Aorta (tissue), 5 donors: Measurements from ENCODE around the gene ACSS3. TPM values are rescaled to one million over a fixed set of nuclear protein-coding genes. Genes with fewer than 3 reads are reported as not detected.

Experiments
- ATAC-seq: fragments of 200-7000 bp; cut with Tn5 transposase; one replicate; pipeline ENCODE4 v1.9.1; 2022; ENCODE audit warnings: moderate library complexity; ENCODE audit not compliant: low FRiP score
- DNase-seq, 2 donors: peaks; one replicate each; pipeline ENCODE4 v3.0.0-alpha.2; 2020
- H3K27ac ChIP-seq, 2 donors: one replicate each; pipeline ENCODE4 v1.5.1; 2013; ENCODE audit warnings: low read length in 2 of 2, mild to moderate bottlenecking in 2 of 2, moderate library complexity in 2 of 2, control low read depth in 1 of 2, inconsistent platforms in 1 of 2, low read depth in 1 of 2
- H3K27me3 ChIP-seq, 2 donors: one replicate each; pipeline ENCODE4 v1.6.1; 2013; ENCODE audit warnings: control low read depth in 1 of 2, low read length in 1 of 2, mild to moderate bottlenecking in 1 of 2, moderate library complexity in 1 of 2; ENCODE audit not compliant: insufficient read depth in 2 of 2, control insufficient read depth in 1 of 2
- H3K36me3 ChIP-seq, 2 donors: one replicate each; pipeline ENCODE4 v1.6.1; 2013; ENCODE audit warnings: control low read depth in 1 of 2, low read length in 1 of 2, mild to moderate bottlenecking in 1 of 2; ENCODE audit not compliant: insufficient read depth in 2 of 2, control insufficient read depth in 1 of 2
- H3K4me1 ChIP-seq, 2 donors: one replicate each; pipeline ENCODE4 v1.6.1; 2013; ENCODE audit warnings: low read length in 2 of 2, control low read depth in 1 of 2, mild to moderate bottlenecking in 1 of 2, moderate library complexity in 1 of 2; ENCODE audit not compliant: insufficient read depth in 2 of 2, control insufficient read depth in 1 of 2
- H3K4me3 ChIP-seq, 2 donors: one replicate each; pipeline ENCODE4 v1.5.1; 2013; ENCODE audit warnings: low read length in 2 of 2, control low read depth in 1 of 2, mild to moderate bottlenecking in 1 of 2
- H3K9me3 ChIP-seq: one replicate; pipeline ENCODE4 v1.6.1; 2013; ENCODE audit warnings: mild to moderate bottlenecking, low read length; ENCODE audit not compliant: control insufficient read depth
- WGBS, 2 donors: extraction: QIAGEN DNeasy Blood & Tissue Kit; methylation state at CpG; one replicate each; pipeline ENCODE4 v1.1.7; 2013; 5-methylcytosine and 5-hydroxymethylcytosine counted together
- intact Hi-C, 2 donors: fragments of 100-400 bp; cut with DNase I; formaldehyde crosslinking; loops; one replicate each; pipeline versions ENCODE4 v1.14.2 to v1.15.0; 2022
- microRNA-seq, 2 donors: library from miRNA; unstranded; fragments of <30 nt; microRNA quantifications; one replicate each; pipeline ENCODE4 v1.2.0, GENCODE V29; 2020
- polyA plus RNA-seq, 2 donors: library from polyadenylated mRNA; stranded (reverse); fragments of 200-250 nt; gene quantifications; one replicate each; pipeline ENCODE4 v1.2.3, GENCODE V29; 2013
- total RNA-seq, 2 donors: library from RNA; stranded (reverse); fragmentation: NEBNext Ultra II Directional; extraction: Animal tissue kit (Norgen Biotek cat#: 25700); gene quantifications; one replicate each; pipeline ENCODE4 v1.2.1, GENCODE V29; 2021
- donor health status: healthy with polysubstance abuse.
- donor health status: Bipolar disorder and iron deficiency.
- donor health status: DM: no; HTN: no; CAD: no.
- donor health status: DM: no; HTN: no; CAD: no.
- donor health status: DM: yes; HTN: yes; CAD: no.

ACSS3 gene
- total and polyA plus RNA-seq, 4 donors: 6.4 to 24.6 (median 14.3) TPM

- intact Hi-C loops: no loop called here
- Histone ChIP-seq H3K36me3 (no peaks in the 10 kb centered on the region), H3K4me1 (no peaks in the 10 kb centered on the region), H3K27me3 (no peaks in the 10 kb centered on the region), H3K27ac (no peak overlapping the region), H3K9me3 (no peaks in the 10 kb centered on the region), H3K4me3 (no peak overlapping the region)
- ATAC-seq (no peak), DNase-seq (no peak)
- 79 to 87% methylated on average over 2 of the region's 2 CpGs for WGBS, 2 donors
Measured at GRCh38 chr12:81296556-81297305, 218.9 kb downstream of the ACSS3 start.

- Histone ChIP-seq H3K4me1 (no peaks in the 10 kb centered on the region), H3K27ac (no peak overlapping the region), H3K27me3 (no peaks in the 10 kb centered on the region), H3K9me3 (no peaks in the 10 kb centered on the region), H3K36me3 (no peaks in the 10 kb centered on the region), H3K4me3 (no peak overlapping the region)
- intact Hi-C loops: no loop called here
- 79 to 84% methylated on average over 3 of the region's 3 CpGs for WGBS, 2 donors
- DNase-seq (no peak), ATAC-seq (no peak)
Measured at GRCh38 chr12:81297601-81298000, 219.7 kb downstream of the ACSS3 start.

- ATAC-seq: no peak
- H3K4me1 ChIP-seq: no peaks in the 10 kb centered on the region
- no peaks in the 10 kb centered on the region for H3K27me3 ChIP-seq
- intact Hi-C loops: no loop called here
- WGBS, 2 donors: 49 to 52% methylated on average over 2 of the region's 2 CpGs
- no peak for DNase-seq
- no peak overlapping the region for H3K27ac ChIP-seq
- no peak overlapping the region for H3K4me3 ChIP-seq
- no peaks in the 10 kb centered on the region for H3K9me3 ChIP-seq
- no peaks in the 10 kb centered on the region for H3K36me3 ChIP-seq
Measured at GRCh38 chr12:81300454-81300853, 222.6 kb downstream of the ACSS3 start.

- Histone ChIP-seq H3K4me1 (no peaks in the 10 kb centered on the region), H3K9me3 (no peaks in the 10 kb centered on the region), H3K36me3 (no peaks in the 10 kb centered on the region), H3K27ac (no peak overlapping the region), H3K4me3 (no peak overlapping the region), H3K27me3 (no peaks in the 10 kb centered on the region)
- no peak for ATAC-seq
- WGBS, 2 donors: 91 to 93% methylated on average over 3 of the region's 3 CpGs
- DNase-seq: no peak
- intact Hi-C loops: no loop called here
Measured at GRCh38 chr12:81303935-81304334, 226.1 kb downstream of the ACSS3 start.

Small RNA genes lying within 50 kb of the gene (microRNA-seq; reads per million reads assigned to microRNA genes)
- gene MIR4699: 0 to 0.60 reads per million in 2 donors

Other genes with a start within 250 kb of the ACSS3 start
- gene LIN7A, start 140.1 kb upstream of the ACSS3 start, total RNA-seq: 1 to 10 TPM; 5.7 to 5.8 TPM
- gene LIN7A, start 140.1 kb upstream of the ACSS3 start, polyA plus RNA-seq: 1 to 10 TPM in 1 of 2 donors, under 1 TPM in 1; 0.08 to 1.4 TPM